ENCODE measurements around the gene EDC3. TPM values are rescaled to one million over a fixed set of nuclear protein-coding genes. Genes with fewer than 3 reads are reported as not detected.
"Not testable (repeated sequence)": the region's sequence is repeated elsewhere in the genome, so short reads cannot be mapped to it uniquely, and the experiment has no call there.

The EDC3 gene, protein sequence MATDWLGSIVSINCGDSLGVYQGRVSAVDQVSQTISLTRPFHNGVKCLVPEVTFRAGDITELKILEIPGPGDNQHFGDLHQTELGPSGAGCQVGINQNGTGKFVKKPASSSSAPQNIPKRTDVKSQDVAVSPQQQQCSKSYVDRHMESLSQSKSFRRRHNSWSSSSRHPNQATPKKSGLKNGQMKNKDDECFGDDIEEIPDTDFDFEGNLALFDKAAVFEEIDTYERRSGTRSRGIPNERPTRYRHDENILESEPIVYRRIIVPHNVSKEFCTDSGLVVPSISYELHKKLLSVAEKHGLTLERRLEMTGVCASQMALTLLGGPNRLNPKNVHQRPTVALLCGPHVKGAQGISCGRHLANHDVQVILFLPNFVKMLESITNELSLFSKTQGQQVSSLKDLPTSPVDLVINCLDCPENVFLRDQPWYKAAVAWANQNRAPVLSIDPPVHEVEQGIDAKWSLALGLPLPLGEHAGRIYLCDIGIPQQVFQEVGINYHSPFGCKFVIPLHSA
- 10 to 100 TPM; 13.5 to 29.2 (median 21.2) TPM for polyA plus RNA-seq
- long read RNA-seq, donor 1: 0 reads
- long read RNA-seq, donor 2, partial matches to known transcripts: 0 of 4 reads
- long read RNA-seq, donor 2, other reads (novel, unspliced or antisense): 0 of 4 reads
- long read RNA-seq, donor 3, partial matches to known transcripts: 0 of 4 reads
- long read RNA-seq, donor 3, other reads (novel, unspliced or antisense): 0 of 4 reads
- long read RNA-seq, donor 4: 0 reads
- long read RNA-seq, donor 5: 0 reads
- long read RNA-seq, donor 6, partial matches to known transcripts: 0 of 4 reads
- long read RNA-seq, donor 6, other reads (novel, unspliced or antisense): 0 of 4 reads
- long read RNA-seq, donor 7, transcript EDC3-201 (7 exons, 3,763 nt): major isoform, 9 of 14 reads
- long read RNA-seq, donor 7, partial matches to known transcripts: 0 of 14 reads
- long read RNA-seq, donor 7, other reads (novel, unspliced or antisense): 0 of 14 reads
- long read RNA-seq, donor 8, partial matches to known transcripts: 0 of 1 reads
- long read RNA-seq, donor 8, other reads (novel, unspliced or antisense): 0 of 1 reads
- long read RNA-seq, donor 9, partial matches to known transcripts: 0 of 1 reads
- long read RNA-seq, donor 9, other reads (novel, unspliced or antisense): 0 of 1 reads
- long read RNA-seq, donor 10, transcript EDC3-201 (7 exons, 3,763 nt): major isoform, 5 of 11 reads
- long read RNA-seq, donor 10, partial matches to known transcripts: 0 of 11 reads
- long read RNA-seq, donor 10, other reads (novel, unspliced or antisense): 0 of 11 reads

DNA sequence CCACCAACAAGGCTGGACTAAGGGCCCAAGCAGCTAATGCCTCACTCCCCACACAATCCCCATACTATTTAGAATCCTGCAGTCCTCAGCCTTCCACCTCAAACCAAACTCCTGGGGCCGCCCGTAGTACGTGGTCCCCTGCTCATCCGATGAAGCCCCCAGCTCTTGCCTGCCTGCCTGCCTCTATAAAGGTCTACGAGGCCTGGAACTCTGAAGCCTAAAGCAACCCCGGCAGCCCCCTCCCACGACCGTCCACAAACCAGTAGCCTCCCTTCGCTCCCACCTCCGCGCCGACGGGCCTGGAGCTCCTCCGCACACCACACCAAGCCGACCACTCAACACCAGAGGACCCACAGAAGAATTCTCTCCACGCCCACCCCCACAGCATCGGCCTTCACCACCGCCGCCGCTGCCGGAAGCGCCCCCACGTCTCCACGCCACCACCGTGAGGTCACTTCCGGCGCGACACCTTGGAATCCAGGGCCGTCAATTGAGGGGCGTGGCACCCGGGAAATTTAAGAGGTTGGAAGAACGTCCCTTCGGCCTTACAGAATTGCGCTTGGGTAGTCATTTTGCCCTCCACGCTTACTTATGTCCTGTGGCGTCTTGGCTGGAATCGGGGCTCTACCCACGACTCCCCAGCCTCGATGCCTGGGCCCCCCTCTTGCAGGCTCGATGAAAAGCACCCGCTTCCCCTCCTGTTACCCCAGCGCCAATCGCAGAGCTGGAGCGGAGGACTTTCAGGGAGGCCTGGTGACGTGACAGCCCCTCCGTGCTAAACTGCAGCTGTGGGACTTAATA lies at the start of gene EDC3:
Gene EDC3 (minus strand): TSS at position 428 of the 801 bp plus-strand sequence. CDS start 20,900 bp downstream, outside the sequence.
- H3K4me1 ChIP-seq (ENCODE audit: control insufficient read depth in 3 of 3, insufficient read depth in 2 of 3, low read depth in 1 of 3, low read length in 2 of 3): peaks cover 0 to 9% (median 2%) of the 10 kb centered on the region in 3 donors
- peak; percentile 85 to 95 for DNase-seq
- 0 to 1% (median 1%) methylated on average over 45 to 46 of the region's 46 CpGs for WGBS, 3 donors
- peak within 1 kb of the TSS; percentile 72 to 100 (median 94) for H3K4me3 ChIP-seq (ENCODE audit: low read depth in 1 of 3, low read length in 3 of 3)
- H3K36me3 ChIP-seq (ENCODE audit: control insufficient read depth in 3 of 3, insufficient read depth in 2 of 3, low read depth in 1 of 3, low read length in 3 of 3): peaks cover 0 to 3% (median 0%) of the 10 kb centered on the region in 3 donors
- H3K27ac ChIP-seq (ENCODE audit: low read depth in 1 of 3, low read length in 2 of 3): peak within 1 kb of the TSS; percentile 53 to 86 (median 78)
- no peak for FAIRE-seq
- H3K9me3 ChIP-seq (ENCODE audit: control insufficient read depth in 2 of 2, insufficient read depth in 1 of 2, low read depth in 1 of 2, low read length in 1 of 2): no peaks in the 10 kb centered on the region
- no peaks in the 10 kb centered on the region for H3K27me3 ChIP-seq (ENCODE audit: control insufficient read depth in 3 of 3, insufficient read depth in 3 of 3, low read length in 3 of 3)

DNA sequence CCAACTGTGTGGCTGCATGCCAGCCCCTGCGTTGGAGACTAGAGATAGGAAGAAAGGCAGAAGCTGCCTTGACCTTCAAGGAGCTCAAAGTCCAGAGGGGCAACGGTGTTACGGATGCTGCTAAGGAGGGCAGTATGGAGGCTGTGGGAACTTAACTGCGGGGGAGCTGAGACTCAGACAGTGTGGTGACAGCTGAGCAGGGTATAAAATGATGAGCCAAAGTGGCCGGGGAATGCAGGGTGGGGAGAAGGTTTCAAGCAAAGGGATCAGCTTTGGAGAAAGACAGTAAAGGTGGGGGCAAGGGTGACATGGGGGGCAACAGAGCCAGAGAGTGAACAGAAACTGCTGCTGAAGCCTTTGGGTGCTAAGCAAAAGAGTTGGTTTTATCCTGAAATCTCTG lies 46.6 kb upstream of the EDC3 start:
- Histone ChIP-seq H3K27me3 (ENCODE audit: control insufficient read depth in 3 of 3, insufficient read depth in 3 of 3, low read length in 3 of 3) (peaks cover 0 to 4% (median 3%) of the 10 kb centered on the region in 3 donors), H3K36me3 (ENCODE audit: control insufficient read depth in 3 of 3, insufficient read depth in 2 of 3, low read depth in 1 of 3, low read length in 3 of 3) (no peaks in the 10 kb centered on the region), H3K4me3 (ENCODE audit: low read depth in 1 of 3, low read length in 3 of 3) (no peak overlapping the region), H3K4me1 (ENCODE audit: control insufficient read depth in 3 of 3, insufficient read depth in 2 of 3, low read depth in 1 of 3, low read length in 2 of 3) (no peaks in the 10 kb centered on the region), H3K9me3 (ENCODE audit: control insufficient read depth in 2 of 2, insufficient read depth in 1 of 2, low read depth in 1 of 2, low read length in 1 of 2) (peaks cover 0 to 6% of the 10 kb centered on the region in 2 donors), H3K27ac (ENCODE audit: low read depth in 1 of 3, low read length in 2 of 3) (no peak overlapping the region)
- DNase-seq: no peak
- no peak for FAIRE-seq
- WGBS, 3 donors: 53 to 80% (median 74%) methylated on average over 5 of the region's 5 CpGs

- not testable (repeated sequence) for H3K4me1 ChIP-seq (ENCODE audit: control insufficient read depth in 3 of 3, insufficient read depth in 2 of 3, low read depth in 1 of 3, low read length in 2 of 3); H3K4me3 ChIP-seq (ENCODE audit: low read depth in 1 of 3, low read length in 3 of 3); DNase-seq; H3K36me3 ChIP-seq (ENCODE audit: control insufficient read depth in 3 of 3, insufficient read depth in 2 of 3, low read depth in 1 of 3, low read length in 3 of 3); H3K27ac ChIP-seq (ENCODE audit: low read depth in 1 of 3, low read length in 2 of 3); FAIRE-seq; H3K9me3 ChIP-seq (ENCODE audit: control insufficient read depth in 2 of 2, insufficient read depth in 1 of 2, low read depth in 1 of 2, low read length in 1 of 2)
- H3K27me3 ChIP-seq (ENCODE audit: control insufficient read depth in 3 of 3, insufficient read depth in 3 of 3, low read length in 3 of 3): peaks cover 0 to 16% (median 4%) of the 10 kb centered on the region in 3 donors
- 56 to 70% (median 58%) methylated on average over 5 of the region's 5 CpGs for WGBS, 3 donors
These were observed 42.4 kb upstream of the EDC3 start for GRCh38 chr15:74738239-74738638.

DNA sequence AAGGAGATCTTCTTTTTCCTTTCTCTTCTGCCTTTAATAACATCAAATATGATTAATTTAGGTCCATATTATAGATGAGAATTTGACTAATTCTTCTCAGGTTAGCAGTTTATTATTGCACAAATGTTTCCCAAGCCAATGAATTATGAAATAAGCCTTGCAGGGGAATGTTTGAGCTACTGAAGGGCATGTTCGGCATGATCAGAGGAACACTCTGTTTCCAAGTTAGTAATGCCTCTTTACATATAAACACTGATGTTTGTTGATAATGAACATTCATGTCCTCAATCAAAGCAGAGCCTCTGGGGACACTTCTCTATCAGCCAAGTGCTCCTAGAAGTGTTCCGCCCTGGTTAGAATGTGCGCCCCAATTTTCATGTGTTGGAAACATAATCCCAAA lies 39.5 kb upstream of the EDC3 start:
- Histone ChIP-seq H3K4me1 (ENCODE audit: control insufficient read depth in 3 of 3, insufficient read depth in 2 of 3, low read depth in 1 of 3, low read length in 2 of 3) (peaks cover 0 to 16% (median 2%) of the 10 kb centered on the region in 3 donors), H3K27ac (ENCODE audit: low read depth in 1 of 3, low read length in 2 of 3) (no peak overlapping the region), H3K4me3 (ENCODE audit: low read depth in 1 of 3, low read length in 3 of 3) (no peak overlapping the region), H3K36me3 (ENCODE audit: control insufficient read depth in 3 of 3, insufficient read depth in 2 of 3, low read depth in 1 of 3, low read length in 3 of 3) (no peaks in the 10 kb centered on the region), H3K27me3 (ENCODE audit: control insufficient read depth in 3 of 3, insufficient read depth in 3 of 3, low read length in 3 of 3) (peaks cover 0 to 16% (median 4%) of the 10 kb centered on the region in 3 donors), H3K9me3 (ENCODE audit: control insufficient read depth in 2 of 2, insufficient read depth in 1 of 2, low read depth in 1 of 2, low read length in 1 of 2) (no peaks in the 10 kb centered on the region)
- no peak for DNase-seq
- 81 to 87% (median 84%) methylated on average over 3 of the region's 3 CpGs for WGBS, 3 donors
- no peak for FAIRE-seq

GRCh38 chr15:74733269-74733668 lies 37.4 kb upstream of the EDC3 start:
- Histone ChIP-seq H3K27ac (ENCODE audit: low read depth in 1 of 3, low read length in 2 of 3) (no peak overlapping the region), H3K36me3 (ENCODE audit: control insufficient read depth in 3 of 3, insufficient read depth in 2 of 3, low read depth in 1 of 3, low read length in 3 of 3) (no peaks in the 10 kb centered on the region), H3K4me1 (ENCODE audit: control insufficient read depth in 3 of 3, insufficient read depth in 2 of 3, low read depth in 1 of 3, low read length in 2 of 3) (peaks cover 0 to 22% (median 2%) of the 10 kb centered on the region in 3 donors), H3K4me3 (ENCODE audit: low read depth in 1 of 3, low read length in 3 of 3) (no peak overlapping the region), H3K27me3 (ENCODE audit: control insufficient read depth in 3 of 3, insufficient read depth in 3 of 3, low read length in 3 of 3) (peaks cover 0 to 13% (median 4%) of the 10 kb centered on the region in 3 donors), H3K9me3 (ENCODE audit: control insufficient read depth in 2 of 2, insufficient read depth in 1 of 2, low read depth in 1 of 2, low read length in 1 of 2) (no peaks in the 10 kb centered on the region)
- WGBS, 3 donors: 87 to 98% (median 94%) methylated on average over 3 of the region's 3 CpGs
- FAIRE-seq (no peak), DNase-seq (no peak)

DNA sequence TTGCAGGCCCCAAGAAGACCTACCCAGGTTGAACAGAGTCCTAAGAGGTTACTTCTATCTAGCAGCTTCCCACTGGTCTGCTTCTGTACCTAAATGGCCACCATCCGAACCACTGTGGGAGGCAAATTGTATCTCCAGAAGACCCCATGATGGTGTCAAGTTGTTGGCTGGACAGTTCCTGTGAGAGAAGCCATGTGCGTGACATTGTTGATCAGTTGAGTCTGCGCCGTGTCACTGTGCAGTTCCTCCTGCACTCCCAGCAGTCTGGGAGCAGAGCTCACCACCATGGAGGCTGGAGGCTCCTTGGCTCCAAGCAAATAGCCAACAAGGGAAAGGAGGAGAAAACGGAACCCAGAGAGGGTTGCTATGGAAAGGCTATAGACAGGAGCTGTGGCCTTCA lies 37.0 kb upstream of the EDC3 start:
- Histone ChIP-seq H3K36me3 (ENCODE audit: control insufficient read depth in 3 of 3, insufficient read depth in 2 of 3, low read depth in 1 of 3, low read length in 3 of 3) (no peaks in the 10 kb centered on the region), H3K4me3 (ENCODE audit: low read depth in 1 of 3, low read length in 3 of 3) (no peak overlapping the region), H3K4me1 (ENCODE audit: control insufficient read depth in 3 of 3, insufficient read depth in 2 of 3, low read depth in 1 of 3, low read length in 2 of 3) (peaks cover 0 to 22% (median 2%) of the 10 kb centered on the region in 3 donors), H3K27ac (ENCODE audit: low read depth in 1 of 3, low read length in 2 of 3) (no peak overlapping the region), H3K27me3 (ENCODE audit: control insufficient read depth in 3 of 3, insufficient read depth in 3 of 3, low read length in 3 of 3) (peaks cover 0 to 16% (median 4%) of the 10 kb centered on the region in 3 donors), H3K9me3 (ENCODE audit: control insufficient read depth in 2 of 2, insufficient read depth in 1 of 2, low read depth in 1 of 2, low read length in 1 of 2) (no peaks in the 10 kb centered on the region)
- WGBS, 3 donors: 84 to 89% (median 88%) methylated on average over 5 of the region's 5 CpGs
- FAIRE-seq: no peak
- no peak for DNase-seq

- no peaks in the 10 kb centered on the region for H3K9me3 ChIP-seq (ENCODE audit: control insufficient read depth in 2 of 2, insufficient read depth in 1 of 2, low read depth in 1 of 2, low read length in 1 of 2)
- no peaks in the 10 kb centered on the region for H3K36me3 ChIP-seq (ENCODE audit: control insufficient read depth in 3 of 3, insufficient read depth in 2 of 3, low read depth in 1 of 3, low read length in 3 of 3)
- WGBS, 3 donors: 71 to 72% (median 71%) methylated on average over 7 of the region's 7 CpGs
- H3K27ac ChIP-seq (ENCODE audit: low read depth in 1 of 3, low read length in 2 of 3): peak overlapping the region in 1 of 3 donors; percentile 63
- DNase-seq (peak; percentile 50 to 73), FAIRE-seq (no peak)
- peaks cover 0 to 26% (median 7%) of the 10 kb centered on the region in 3 donors for H3K27me3 ChIP-seq (ENCODE audit: control insufficient read depth in 3 of 3, insufficient read depth in 3 of 3, low read length in 3 of 3)
- H3K4me3 ChIP-seq (ENCODE audit: low read depth in 1 of 3, low read length in 3 of 3): no peak overlapping the region
- H3K4me1 ChIP-seq (ENCODE audit: control insufficient read depth in 3 of 3, insufficient read depth in 2 of 3, low read depth in 1 of 3, low read length in 2 of 3): peaks cover 0 to 28% (median 4%) of the 10 kb centered on the region in 3 donors
These were observed 34.9 kb upstream of the EDC3 start for GRCh38 chr15:74730619-74731316.

Measured in small intestine (tissue), 16 donors.